HCT116 (cell line): Measurements from ENCODE around the gene ATP6V0C. TPM values are rescaled to one million over a fixed set of nuclear protein-coding genes. Genes with fewer than 3 reads are reported as not detected.
"Not testable (repeated sequence)": the region's sequence is repeated elsewhere in the genome, so short reads cannot be mapped to it uniquely, and the experiment has no call there.

ENCODE experiments used
- ATAC-seq: fragments of 200-7000 bp; cut with Tn5 transposase; 2 replicates; pipeline ENCODE4 v1.9.1; 2020; ENCODE audit warnings: mild to moderate bottlenecking, moderate library complexity
- BruUV-seq: library from RNA; stranded (reverse); fragments of 400-500 nt; replicated peaks from 2 replicates; lab custom pipeline; 2021; lab: Mats Ljungman, UMichigan
- CTCF ChIA-PET: fragments of 300-600 bp; sonication (Branson Sonifier 250); formaldehyde crosslinking; loops from one replicate; lab custom pipeline; 2021; ENCODE audit warnings: antibody characterized with exemption; lab: Charles Lee
- POLR2A ChIA-PET: fragments of 300-600, 350-600 bp; sonication (Branson Sonifier 250); formaldehyde crosslinking; loops from one replicate; lab custom pipeline; 2021; ENCODE audit warnings: antibody characterized with exemption; lab: Charles Lee
- RAD21 ChIA-PET, 2 experiments: fragments of 300-600 bp; sonication (Branson Sonifier 250); formaldehyde crosslinking; loops; one replicate each; lab custom pipeline; 2023; ENCODE audit warnings: low total read pairs in 2 of 2; ENCODE audit not compliant: uncharacterized antibody in 2 of 2, unreplicated experiment in 2 of 2, low non-redundant PET in 1 of 2; lab: Charles Lee
- DNase-seq: peaks from one replicate; pipeline ENCODE4 v3.0.0-alpha.2; 2010; ENCODE audit warnings: low read depth, low spot score
- H2AFZ ChIP-seq: fragments of 200-600 bp; shearing (Covaris generic), sonication (generic); 2 replicates; pipeline ENCODE4 v1.6.1; 2017; ENCODE audit warnings: low read depth, mixed run types, mixed read lengths, antibody characterized with exemption, low read length; ENCODE audit not compliant: poor library complexity, severe bottlenecking
- H3K27ac ChIP-seq: 2 replicates; pipeline ENCODE4 v1.5.1; 2012; ENCODE audit warnings: low read depth, low read length
- H3K27me3 ChIP-seq: fragments of 200-600 bp; sonication (generic); 2 replicates; pipeline ENCODE4 v1.6.1; 2016; ENCODE audit warnings: mixed run types, low read length, mixed read lengths; ENCODE audit not compliant: insufficient read depth
- H3K36me3 ChIP-seq, 2 experiments: fragments of 200-500 bp in 1 of 2; fragments of 200-600 bp in 1 of 2; sonication (Bioruptor generic) in 1 of 2; sonication (generic) in 1 of 2; 2 replicates each; pipeline versions ENCODE4 v1.5.1 to v1.6.1; 2014 to 2016; ENCODE audit warnings: low read length in 2 of 2, inconsistent platforms in 1 of 2, mixed read lengths in 1 of 2, mixed run types in 1 of 2; ENCODE audit not compliant: insufficient read depth in 2 of 2, control insufficient read depth in 1 of 2
- H3K4me1 ChIP-seq, 2 experiments: fragments of 200-600 bp in 1 of 2; sonication (generic) in 1 of 2; 2 replicates each; pipeline versions ENCODE4 v1.5.1 to v1.6.1; 2012 to 2017; ENCODE audit warnings: low read length in 2 of 2, inconsistent platforms in 1 of 2, mild to moderate bottlenecking in 1 of 2, mixed read lengths in 1 of 2, mixed run types in 1 of 2, moderate library complexity in 1 of 2; ENCODE audit not compliant: insufficient read depth in 2 of 2, control insufficient read depth in 1 of 2
- H3K4me2 ChIP-seq: fragments of 200-600 bp; sonication (generic); 2 replicates; pipeline ENCODE4 v1.6.1; 2017; ENCODE audit warnings: mixed run types, low read length, mixed read lengths
- H3K4me3 ChIP-seq, 2 experiments: fragments of 200-600 bp in 1 of 2; sonication (generic) in 1 of 2; replicated peaks in 1 of 2; 2 replicates each; pipeline ENCODE4 v1.5.1; 2011 to 2016; ENCODE audit warnings: low read length in 2 of 2, control low read depth in 1 of 2, low read depth in 1 of 2, mild to moderate bottlenecking in 1 of 2, mixed read lengths in 1 of 2, mixed run types in 1 of 2
- H3K79me2 ChIP-seq: fragments of 200-600 bp; sonication (generic); 2 replicates; pipeline ENCODE4 v1.6.1; 2017; ENCODE audit warnings: mild to moderate bottlenecking, mixed run types, low read length, moderate library complexity, mixed read lengths; ENCODE audit not compliant: insufficient read depth
- H3K9ac ChIP-seq: fragments of 200-600 bp; sonication (generic); 2 replicates; pipeline ENCODE4 v1.6.1; 2016; ENCODE audit warnings: low read length, mixed read lengths
- H3K9me2 ChIP-seq: fragments of 200-600 bp; sonication (generic), shearing (Covaris generic); 2 replicates; pipeline ENCODE4 v1.6.1; 2017; ENCODE audit warnings: mixed run types, mild to moderate bottlenecking, moderate library complexity; ENCODE audit not compliant: insufficient read depth
- H3K9me3 ChIP-seq, 2 experiments: fragments of 200-500 bp in 1 of 2; fragments of 200-600 bp in 1 of 2; sonication (Bioruptor generic) in 1 of 2; sonication (generic) in 1 of 2; 2 replicates each; pipeline ENCODE4 v1.6.1; 2014 to 2017; ENCODE audit warnings: low read length in 2 of 2, mixed read lengths in 2 of 2, inconsistent platforms in 1 of 2, low read depth in 1 of 2, mild to moderate bottlenecking in 1 of 2, mixed run types in 1 of 2, moderate library complexity in 1 of 2; ENCODE audit not compliant: control insufficient read depth in 1 of 2, insufficient read depth in 1 of 2
- H4K20me1 ChIP-seq: fragments of 200-600 bp; sonication (generic), shearing (Covaris generic); 2 replicates; pipeline ENCODE4 v1.6.1; 2017; ENCODE audit warnings: mixed run types, mild to moderate bottlenecking, moderate library complexity; ENCODE audit not compliant: insufficient read depth
- CTCF ChIP-seq, 3 experiments: fragments of 200-600 bp in 1 of 3; sonication (generic) in 1 of 3; IDR thresholded peaks in 2 of 3; conservative IDR thresholded peaks in 1 of 3; 2 replicates each; pipeline ENCODE4 v1.5.1; 2012 to 2017; ENCODE audit warnings: low read depth in 2 of 3, low read length in 2 of 3, antibody characterized with exemption in 1 of 3, borderline replicate concordance in 1 of 3, control low read depth in 1 of 3, mild to moderate bottlenecking in 1 of 3, mixed read lengths in 1 of 3, mixed run types in 1 of 3, moderate library complexity in 1 of 3; ENCODE audit not compliant: insufficient read depth in 1 of 3
- RAD21 ChIP-seq: IDR thresholded peaks from 2 replicates; pipeline ENCODE4 v1.6.1; 2012; ENCODE audit warnings: low read depth, mild to moderate bottlenecking
- intact Hi-C: fragments of 100-400 bp; cut with micrococcal nuclease; formaldehyde crosslinking; loops from 2 replicates; pipeline ENCODE4 v1.10.0; 2022
- total RNA-seq: library from RNA; stranded (reverse); gene quantifications from one replicate; pipeline ENCODE4 v1.2.1, GENCODE V29; 2021; ENCODE audit not compliant: unreplicated experiment

ATP6V0C gene
- total RNA-seq, 1 experiment from 2014 or later = 187 TPM

GRCh38 chr16:2557150-2557549 lies 43.4 kb downstream of the ATP6V0C start:
- H3K4me1 ChIP-seq, POLR2A ChIA-PET, H3K36me3 ChIP-seq, H3K27me3 ChIP-seq, H3K79me2 ChIP-seq, RAD21 ChIA-PET, BruUV-seq, H3K4me3 ChIP-seq, H2AFZ ChIP-seq, H3K9me3 ChIP-seq, CTCF ChIA-PET, ATAC-seq, H4K20me1 ChIP-seq, H3K9ac ChIP-seq, intact Hi-C loops, DNase-seq, H3K9me2 ChIP-seq, H3K4me2 ChIP-seq, H3K27ac ChIP-seq: not testable (repeated sequence)

- POLR2A ChIA-PET, H3K36me3 ChIP-seq, H3K27me3 ChIP-seq, H3K27ac ChIP-seq, H3K9me2 ChIP-seq, DNase-seq, H3K9me3 ChIP-seq, H3K4me1 ChIP-seq, H3K4me3 ChIP-seq, BruUV-seq, H3K9ac ChIP-seq, H4K20me1 ChIP-seq, H3K4me2 ChIP-seq, CTCF ChIA-PET, intact Hi-C loops, H2AFZ ChIP-seq, H3K79me2 ChIP-seq, RAD21 ChIA-PET: not testable (repeated sequence)
- ATAC-seq = peak; percentile 56
These were observed 46.5 kb downstream of the ATP6V0C start for GRCh38 chr16:2560131-2560797.

- H2AFZ ChIP-seq, H3K4me1 ChIP-seq, H3K4me3 ChIP-seq, H3K27me3 ChIP-seq, CTCF ChIA-PET, H3K9me2 ChIP-seq, BruUV-seq, H3K9me3 ChIP-seq, intact Hi-C loops, H3K9ac ChIP-seq, RAD21 ChIA-PET, H4K20me1 ChIP-seq, H3K27ac ChIP-seq, H3K36me3 ChIP-seq, H3K4me2 ChIP-seq, POLR2A ChIA-PET, DNase-seq, H3K79me2 ChIP-seq: not testable (repeated sequence)
- ATAC-seq = peak; percentile 99
- TF ChIP-seq RAD21 (peak; percentile 36), CTCF (IDR thresholded peaks at IDR 0.05 in 2 of 3, conservative IDR thresholded peaks at IDR 0.05 in 1 of 3; ENCODE audit: borderline replicate concordance in 1 of 3, insufficient read depth in 1 of 3, low read depth in 2 of 3, low read length in 2 of 3) (peak; percentile 17 to 32 (median 19); a peak in 5 of 6 replicates)
These were observed 47.0 kb downstream of the ATP6V0C start for GRCh38 chr16:2560798-2561133.

GRCh38 chr16:2567506-2567905 lies 53.8 kb downstream of the ATP6V0C start:
- H3K36me3 ChIP-seq, H3K27me3 ChIP-seq, H3K4me1 ChIP-seq, H3K4me3 ChIP-seq, CTCF ChIA-PET, DNase-seq, RAD21 ChIA-PET, H3K4me2 ChIP-seq, H3K9ac ChIP-seq, H3K27ac ChIP-seq, H4K20me1 ChIP-seq, ATAC-seq, H3K9me3 ChIP-seq, H2AFZ ChIP-seq, H3K79me2 ChIP-seq, BruUV-seq, intact Hi-C loops, POLR2A ChIA-PET, H3K9me2 ChIP-seq: not testable (repeated sequence)
